Endometrium (tissue), 2 donors: ENCODE measurements around the gene ZNF223.

Source experiments
- FAIRE-seq: peaks from 2 replicates; lab custom pipeline; 2012; peaks lifted over from hg19 to GRCh38; lab: Jason Lieb, UNC
- donor health status: control.
- donor health status: control.

The ZNF223 gene

DNA sequence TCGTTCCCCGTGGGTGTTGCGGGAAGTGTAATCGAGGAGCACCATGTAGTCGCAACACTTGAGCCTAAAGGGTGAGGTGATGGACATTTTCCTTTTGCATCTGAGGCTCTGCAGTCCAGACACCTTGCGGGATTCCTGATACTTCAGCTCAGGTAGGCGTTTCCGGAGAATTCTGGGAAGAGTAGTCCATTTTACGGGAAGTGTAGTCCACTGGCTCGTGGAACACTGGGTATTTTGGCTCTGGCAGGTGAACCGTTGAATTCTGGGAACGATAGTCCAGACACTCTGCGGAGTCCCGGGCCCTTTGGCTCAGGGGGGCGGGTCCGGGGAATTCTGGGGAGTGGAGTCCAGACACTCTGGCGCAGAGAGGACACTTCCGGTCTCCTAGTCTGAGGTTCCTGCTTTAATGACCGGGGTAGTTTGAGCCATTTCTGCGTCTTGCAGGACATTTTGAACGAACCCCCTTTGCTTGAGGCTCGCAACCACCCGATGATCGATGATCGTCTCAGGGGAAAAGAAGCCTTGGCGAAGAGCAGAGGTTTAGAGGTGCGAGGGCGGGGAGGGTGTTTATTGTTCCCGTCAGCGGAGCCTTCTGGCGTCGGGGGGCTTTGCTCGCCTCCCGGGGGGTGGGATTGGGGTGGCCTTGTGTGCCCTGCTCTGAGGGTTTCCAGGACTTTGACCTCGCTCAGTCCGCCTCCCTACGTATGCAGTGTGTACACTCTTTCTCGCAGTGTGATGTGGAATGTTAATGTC, at the start of gene ZNF223:
ZNF223 (plus strand) TSS at position 387 of the 753 bp plus-strand sequence. CDS start 3,141 bp downstream, outside the sequence.
- peak; percentile 95 for FAIRE-seq

DNA sequence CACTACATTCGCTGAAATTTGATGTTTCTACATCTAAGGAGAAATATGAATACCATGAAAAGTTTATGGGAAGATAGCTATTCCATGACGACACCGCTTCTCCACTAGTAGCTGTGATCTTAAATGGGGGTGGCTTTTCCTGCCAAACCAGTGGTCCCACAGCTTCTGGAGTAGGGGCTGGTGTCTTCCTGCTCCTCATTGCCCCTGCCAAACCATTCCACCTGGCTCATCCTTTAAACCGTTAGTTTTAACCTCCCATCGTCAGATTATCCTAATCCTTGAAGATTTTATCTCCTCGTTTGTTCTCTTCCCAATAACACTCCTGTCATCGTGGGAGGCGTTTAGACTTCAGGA, 49.6 kb upstream of the ZNF223 start:
- FAIRE-seq: no peak

DNA sequence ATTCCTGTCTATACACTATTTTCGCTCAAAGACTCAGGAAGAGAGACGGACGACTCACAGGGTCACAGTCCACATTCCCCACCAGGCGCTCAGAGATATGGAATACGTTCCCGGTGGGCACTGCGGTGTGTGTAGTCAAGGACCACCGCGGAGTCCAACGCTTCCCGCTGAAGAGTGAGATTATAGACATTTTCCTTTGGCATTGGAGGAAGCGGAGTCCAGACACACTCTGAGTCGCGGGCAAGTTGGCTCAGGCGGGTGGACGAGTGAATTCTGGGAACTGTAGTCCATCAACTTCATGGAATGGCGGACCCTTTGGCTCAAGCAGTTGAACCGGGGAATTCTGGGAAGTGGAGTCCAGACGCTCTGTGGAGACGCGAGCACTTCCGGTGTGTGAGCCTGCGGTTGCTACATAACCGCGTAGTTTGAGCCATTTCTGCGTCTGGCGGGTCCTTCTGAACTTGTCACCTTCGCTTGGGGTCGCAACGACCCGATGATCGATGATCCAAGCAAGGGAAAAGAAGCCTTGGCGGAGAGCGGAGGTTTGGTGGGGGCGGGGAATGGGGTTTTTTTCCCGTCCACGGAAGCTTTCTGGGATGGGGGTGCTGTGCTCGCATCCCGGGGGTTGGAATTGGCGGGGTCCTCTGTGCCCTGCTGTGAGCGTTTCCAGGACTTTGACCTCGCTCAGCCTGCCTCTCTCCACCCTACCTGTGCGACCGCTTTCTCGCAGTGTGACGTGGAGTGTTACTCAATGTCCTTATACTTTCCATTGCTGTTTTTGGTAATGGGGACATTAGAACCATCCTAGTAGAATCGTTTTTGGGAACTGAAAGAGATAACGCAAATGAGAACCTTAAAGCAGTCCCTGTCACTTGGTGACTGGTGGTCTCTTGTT, 49.0 kb upstream of the ZNF223 start, which contains the start of gene ZNF230:
ZNF230 (plus strand) TSS at position 392 of the 895 bp plus-strand sequence. CDS start 4,122 bp downstream, outside the sequence.
- peak; percentile 91 for FAIRE-seq

DNA sequence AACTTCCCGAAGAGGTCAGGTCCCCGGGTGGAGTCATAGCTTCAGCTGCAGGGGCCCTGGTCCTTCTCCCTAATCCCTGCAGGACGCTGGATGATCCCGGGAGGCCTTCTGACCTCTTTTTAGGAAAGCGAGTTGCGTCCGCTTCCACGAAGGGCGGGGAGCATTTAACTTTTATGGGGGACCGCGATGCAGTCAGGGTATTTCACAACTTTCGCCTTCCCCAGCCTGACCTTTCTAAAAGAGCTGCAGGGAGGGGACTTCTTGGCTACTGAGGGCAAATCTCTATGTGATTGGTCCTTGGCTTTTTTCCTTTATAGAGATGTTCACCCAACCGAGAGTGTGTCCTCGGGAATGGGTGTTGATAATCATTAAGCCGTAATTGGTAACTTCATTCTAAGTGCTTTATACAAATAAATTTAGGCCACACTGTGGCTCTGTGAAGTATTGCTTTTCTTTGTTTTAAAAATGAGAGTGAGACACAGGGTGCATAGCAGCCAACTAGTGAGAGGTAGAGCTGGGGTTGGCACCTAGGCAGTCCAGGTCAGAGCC, 48.3 kb upstream of the ZNF223 start:
- FAIRE-seq: no peak

DNA sequence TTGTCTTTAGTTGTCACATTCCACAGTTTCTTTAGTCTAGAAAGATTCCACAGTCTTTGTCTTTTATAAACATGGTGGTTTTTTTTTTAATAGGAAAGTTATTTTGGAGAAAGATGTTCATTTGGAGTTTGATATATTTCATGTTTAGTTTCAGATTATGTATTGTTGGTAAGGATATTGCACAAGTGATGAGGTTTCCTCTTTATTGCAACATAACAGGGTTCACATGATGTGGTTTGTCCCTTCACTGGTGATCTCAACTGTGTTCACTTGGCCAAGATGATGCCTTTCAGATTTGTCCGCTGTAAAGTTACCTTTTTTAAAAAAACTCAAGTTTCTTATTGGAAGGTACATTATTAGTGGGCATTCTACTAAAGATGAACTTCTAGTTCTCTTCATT, 45.9 kb upstream of the ZNF223 start:
- no peak for FAIRE-seq

DNA sequence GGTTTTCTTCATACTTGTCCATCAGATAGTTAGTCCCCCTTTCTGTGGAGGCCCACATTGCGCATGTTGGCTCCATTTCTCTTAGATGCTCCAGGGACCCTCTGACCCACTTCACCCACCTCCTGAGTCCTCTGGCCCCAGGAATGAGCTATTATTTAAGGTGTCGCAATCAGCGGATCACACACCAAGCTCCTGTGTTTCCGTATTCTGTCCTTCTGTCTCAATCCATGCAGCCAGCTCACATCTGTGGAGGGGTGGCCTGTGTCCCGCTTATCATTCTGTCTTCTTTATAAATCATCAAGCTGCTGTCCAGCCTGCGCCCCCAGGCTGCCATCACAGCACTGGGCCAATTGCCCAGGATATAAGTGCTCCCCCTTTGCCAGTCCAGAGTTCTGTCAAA, 44.4 kb upstream of the ZNF223 start:
- no peak for FAIRE-seq

DNA sequence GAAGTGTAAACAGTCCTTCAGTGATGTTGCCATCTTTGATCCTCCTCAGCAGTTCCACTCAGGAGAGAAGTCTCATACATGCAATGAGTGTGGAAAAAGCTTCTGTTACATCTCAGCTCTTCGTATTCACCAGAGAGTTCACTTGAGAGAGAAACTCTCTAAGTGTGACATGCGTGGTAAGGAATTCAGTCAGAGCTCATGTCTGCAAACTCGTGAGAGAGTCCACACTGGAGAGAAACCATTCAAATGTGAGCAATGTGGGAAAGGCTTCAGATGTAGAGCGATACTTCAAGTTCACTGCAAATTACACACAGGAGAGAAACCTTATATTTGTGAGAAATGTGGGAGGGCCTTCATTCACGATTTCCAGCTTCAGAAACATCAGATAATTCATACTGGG, 41.4 kb upstream of the ZNF223 start:
- no peak for FAIRE-seq

DNA sequence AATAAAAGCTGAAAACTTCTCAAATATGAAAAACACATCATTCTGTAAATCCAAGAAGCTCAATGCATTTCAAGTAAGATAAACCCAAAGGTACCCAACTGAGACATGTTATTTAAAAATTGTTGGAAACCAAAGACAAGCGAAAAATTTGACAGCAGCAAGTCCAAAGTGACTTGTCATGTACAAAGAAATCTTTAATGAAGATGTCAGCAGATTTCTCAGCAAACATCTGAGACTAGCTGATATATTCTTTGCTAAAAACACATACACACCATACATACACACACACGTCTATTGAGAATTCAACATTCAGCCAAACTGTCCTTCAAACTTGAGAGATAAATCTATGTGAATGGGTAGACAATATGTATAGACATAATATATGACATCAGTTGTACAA, 32.3 kb upstream of the ZNF223 start:
- FAIRE-seq: no peak

DNA sequence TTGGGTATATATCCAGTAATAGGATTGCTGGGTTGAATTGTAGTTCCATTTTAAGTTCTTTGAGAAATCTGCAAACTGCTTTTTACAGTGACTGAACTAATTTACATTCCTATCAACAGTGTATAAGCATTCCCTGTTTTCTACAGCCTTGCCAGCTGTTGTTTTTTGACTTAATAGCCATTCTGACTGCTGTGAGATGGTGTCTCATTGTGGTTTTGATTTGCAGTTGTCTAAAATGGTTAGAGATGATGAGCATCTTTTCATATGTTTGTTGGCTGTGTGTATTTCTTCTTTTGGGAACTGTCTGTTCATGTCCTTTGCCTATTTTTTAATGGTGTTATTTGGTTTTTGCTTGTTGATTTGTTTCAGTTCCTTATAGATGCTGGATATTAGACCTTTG, 30.6 kb upstream of the ZNF223 start:
- FAIRE-seq: no peak

DNA sequence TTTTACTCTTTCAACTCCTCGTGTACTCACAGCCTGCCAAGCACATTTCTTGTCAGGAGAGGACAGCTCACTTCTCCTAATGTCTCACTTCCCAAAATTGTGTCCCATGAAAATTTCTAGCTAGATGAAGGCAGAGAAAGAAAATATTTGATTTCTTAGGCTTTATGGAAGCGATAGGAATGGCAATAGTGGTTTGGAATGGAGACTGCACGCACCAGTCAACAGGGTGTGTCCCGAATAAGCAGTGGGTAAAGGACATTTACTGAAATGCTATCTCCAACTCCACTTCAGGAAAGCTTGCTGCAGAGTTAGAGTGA, 27.0 kb upstream of the ZNF223 start:
- no peak for FAIRE-seq

DNA sequence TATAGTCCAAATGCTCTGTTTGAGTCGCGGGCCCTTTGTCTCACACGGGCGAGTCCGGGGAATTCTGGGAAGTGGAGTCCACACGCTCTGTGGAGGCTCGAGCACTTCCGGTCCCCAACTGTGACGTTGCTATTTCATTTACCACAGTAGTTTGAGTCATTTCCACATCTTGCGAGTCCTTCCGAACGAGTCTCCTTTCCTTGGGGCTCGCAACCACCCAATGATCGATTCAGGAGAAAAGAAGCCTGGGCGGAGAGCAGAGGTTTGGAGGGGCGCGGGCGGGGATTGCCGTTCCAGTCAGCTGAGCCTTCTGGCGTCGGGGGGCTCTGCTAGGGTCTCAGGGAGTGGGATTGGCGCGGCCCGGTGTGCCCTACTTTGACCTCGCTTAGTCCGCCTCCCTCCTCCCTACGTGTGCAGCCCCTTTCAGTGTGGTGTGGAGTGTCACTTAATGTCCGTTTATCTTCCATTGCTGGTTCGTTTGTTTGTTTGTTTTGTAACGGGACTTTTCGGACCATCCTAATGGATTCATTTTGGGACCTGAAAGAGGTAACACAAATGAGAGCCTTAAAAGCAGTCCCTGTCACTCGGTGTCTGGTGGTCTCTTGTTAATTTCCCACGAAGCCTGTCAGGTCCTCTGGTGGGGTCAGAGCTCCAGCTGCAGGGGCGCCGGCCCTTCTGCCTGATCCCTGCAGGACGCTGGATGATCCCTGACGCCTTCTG, 26.5 kb upstream of the ZNF223 start, which contains the start of gene ZNF222:
ZNF222 (plus strand) TSS at position 163 of the 720 bp plus-strand sequence; CDS start at position 221, 58 bp downstream.
- FAIRE-seq: peak; percentile 63

DNA sequence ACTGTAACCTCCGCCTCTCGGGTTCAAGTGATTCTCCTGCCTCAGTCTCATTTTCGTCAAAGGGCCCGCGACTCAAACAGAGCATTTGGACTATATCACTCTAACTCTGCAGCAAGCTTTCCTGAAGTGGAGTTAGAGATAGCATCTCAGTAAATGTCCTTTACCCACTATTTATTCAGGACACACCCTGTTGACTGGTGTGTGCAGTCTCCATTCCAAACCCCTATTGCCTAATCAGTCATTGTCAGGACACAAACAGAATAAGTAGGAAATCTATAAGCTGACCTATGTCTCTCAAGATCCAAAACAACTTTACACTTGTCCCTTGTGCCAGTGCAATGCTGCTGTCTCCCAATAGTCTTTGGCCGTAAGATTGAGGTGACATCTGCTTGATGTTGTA, 25.2 kb upstream of the ZNF223 start:
- no peak for FAIRE-seq

DNA sequence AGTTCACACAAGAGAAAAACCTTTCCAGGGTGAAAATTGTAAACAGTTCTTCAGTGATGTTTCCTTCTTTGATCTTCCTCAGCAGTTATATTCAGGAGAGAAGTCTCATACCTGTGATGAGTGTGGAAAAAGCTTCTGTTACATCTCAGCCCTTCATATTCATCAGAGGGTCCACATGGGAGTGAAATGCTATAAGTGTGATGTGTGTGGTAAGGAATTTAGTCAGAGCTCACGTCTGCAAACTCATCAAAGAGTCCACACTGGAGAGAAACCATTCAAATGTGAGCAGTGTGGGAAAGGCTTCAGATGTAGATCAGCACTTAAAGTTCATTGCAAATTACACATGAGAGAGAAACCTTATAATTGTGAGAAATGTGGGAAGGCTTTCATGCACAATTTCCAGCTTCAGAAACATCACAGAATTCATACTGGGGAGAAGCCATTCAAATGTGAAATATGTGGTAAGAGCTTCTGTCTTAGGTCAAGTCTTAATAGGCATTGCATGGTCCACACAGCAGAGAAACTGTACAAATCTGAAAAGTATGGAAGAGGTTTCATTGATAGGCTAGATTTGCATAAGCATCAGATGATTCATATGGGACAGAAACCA, 19.7 kb upstream of the ZNF223 start:
- FAIRE-seq: no peak

DNA sequence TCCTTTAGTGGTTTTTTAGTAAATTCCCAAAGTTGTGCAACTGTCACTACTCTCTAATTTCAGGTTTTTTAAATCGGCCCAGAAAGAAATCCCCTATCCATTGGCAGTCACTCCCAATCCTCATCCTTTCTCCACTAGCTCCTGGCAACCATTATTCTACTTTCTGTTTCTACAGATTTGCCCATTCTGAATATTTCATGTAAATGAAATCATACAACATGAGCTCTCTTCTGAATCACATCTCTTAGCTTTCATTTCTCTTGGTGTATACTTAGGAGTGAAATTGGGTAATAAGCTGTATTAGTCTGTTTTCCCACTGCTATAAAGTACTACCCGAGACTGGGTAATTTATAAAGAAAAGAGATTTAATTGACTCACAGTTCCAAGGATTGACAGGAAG, 9.7 kb upstream of the ZNF223 start:
- FAIRE-seq: no peak

DNA sequence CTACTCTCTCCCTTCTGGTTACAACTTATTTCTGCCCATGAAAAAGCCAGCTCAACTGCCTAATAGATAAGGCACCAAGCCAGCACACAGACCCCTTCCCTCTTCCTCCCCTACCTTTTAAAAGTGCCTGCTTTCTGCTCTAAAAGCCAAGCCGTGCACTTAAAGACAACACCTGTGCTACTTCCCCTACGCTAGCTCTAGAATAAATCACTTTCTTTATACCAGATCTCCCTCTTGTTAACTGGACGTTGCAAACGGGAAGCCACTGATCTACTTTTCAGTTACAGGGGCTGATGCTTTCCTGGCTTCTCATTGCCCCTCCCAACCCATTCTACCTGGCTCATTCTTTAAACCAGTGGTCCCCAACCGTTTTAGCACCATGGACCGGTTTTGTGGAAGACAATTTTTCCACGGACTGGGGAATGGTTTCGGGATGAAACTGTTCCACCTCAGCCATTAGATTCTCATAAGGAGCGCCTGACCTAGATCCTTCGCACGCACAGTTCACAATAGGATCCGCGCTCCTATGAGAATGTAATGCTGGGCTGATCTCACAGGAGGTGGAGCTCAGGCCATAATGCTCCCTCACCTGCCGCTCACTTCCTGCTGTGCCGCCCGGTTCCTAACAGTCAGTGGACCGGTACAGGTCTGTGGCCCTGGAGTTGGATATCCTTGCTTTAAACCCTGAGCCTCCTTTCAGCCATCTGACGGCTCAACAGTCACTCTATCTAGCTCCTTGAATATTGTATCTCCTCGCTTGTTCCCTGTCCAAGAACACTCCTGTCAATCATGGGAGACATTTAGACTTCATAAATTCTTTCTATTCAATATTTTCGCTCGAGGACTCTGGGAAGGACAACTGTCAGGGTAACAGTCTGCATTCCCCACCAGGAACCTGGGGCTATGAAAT, 841 bp upstream of the ZNF223 start:
- no peak for FAIRE-seq

DNA sequence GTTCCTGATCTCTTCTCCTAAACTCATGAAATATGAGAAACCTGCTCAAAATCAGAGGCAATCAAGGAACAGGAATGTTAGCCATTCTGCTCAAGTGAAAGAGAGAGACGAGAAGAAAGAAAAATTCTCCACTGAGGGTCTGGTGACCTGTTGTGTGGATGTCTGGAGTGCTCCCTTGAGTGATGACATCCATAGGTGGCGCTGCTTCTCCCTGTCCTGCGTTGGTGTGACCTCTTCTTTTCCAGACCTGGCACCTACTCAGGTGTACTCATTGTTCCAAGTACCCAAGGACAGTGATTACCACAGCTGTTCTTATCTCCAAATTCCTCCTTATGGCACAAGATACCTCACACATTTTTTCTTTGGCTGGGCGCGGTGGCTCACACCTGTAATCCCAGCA, 4.0 kb downstream of the ZNF223 start:
- FAIRE-seq: no peak

DNA sequence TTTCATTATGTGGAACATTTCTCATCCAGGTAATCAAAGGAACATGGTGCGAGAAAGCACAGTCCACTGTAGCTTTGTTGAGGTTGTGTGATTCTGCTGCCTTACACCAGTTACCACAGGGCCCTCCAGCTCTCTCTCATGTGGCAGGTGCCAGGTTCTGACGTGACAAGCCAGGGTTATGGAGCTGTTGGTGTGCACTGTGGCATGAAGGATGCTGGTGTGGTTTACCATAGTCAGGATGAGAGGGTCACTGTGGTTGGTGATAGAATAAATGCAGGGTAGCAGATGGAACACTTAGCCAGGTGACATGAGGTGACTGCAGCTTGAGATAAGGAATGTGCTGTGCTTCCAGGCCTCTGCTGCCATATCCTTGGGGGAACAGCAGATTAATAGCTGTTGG, 7.4 kb downstream of the ZNF223 start:
- no peak for FAIRE-seq

DNA sequence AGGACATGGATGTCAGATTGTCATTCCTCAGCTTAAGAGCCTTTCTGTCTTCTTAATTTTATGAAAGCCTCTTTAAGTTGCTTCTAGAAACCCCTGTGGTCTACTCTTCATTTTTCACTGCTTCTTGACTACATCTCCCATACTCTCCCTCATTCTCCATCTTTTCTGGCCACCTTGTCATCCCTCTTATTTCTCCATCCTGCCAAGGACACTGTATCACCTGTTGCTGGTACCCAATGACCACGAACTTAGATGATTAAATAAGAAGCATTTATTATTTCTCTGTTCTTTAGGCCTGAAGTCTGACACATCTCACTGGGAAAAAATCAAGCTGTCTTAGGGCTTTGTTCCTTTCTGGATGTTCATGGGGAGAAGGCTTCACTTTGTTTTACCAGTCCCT, 9.2 kb downstream of the ZNF223 start:
- FAIRE-seq: no peak

DNA sequence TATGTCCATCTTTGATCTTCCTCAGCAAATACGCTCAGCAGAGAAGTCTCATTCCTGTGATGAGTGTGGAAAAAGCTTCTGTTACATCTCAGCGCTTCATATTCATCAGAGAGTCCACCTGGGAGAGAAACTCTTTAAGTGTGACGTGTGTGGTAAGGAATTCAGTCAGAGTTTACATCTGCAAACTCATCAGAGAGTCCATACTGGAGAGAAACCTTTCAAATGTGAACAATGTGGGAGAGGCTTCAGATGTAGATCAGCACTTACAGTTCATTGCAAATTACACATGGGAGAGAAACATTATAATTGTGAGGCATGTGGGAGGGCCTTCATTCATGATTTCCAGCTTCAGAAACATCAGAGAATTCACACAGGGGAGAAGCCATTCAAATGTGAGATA, 14.5 kb downstream of the ZNF223 start:
- no peak for FAIRE-seq

DNA sequence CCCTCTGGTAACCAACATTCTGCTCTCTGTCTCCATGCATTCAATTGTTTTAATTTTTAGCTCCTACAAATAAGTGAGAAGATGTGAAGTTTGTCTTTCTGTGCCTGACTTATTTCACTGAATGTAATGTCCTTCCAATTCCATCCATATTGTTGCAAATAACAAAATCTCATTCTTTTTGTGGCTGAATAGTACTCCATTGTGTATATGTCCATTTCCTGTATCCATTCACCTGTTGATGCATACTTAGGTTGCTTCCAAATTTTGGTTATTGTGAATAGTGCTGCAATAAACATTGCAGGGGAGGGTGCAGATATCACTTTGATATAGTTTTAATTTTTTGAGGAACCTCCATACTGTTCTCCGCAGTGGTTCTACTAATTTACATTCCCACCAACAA, 17.6 kb downstream of the ZNF223 start:
- FAIRE-seq: no peak
